Measurements from ENCODE around the gene EN2.
"Not testable (repeated sequence)": the region's sequence is repeated elsewhere in the genome, so short reads cannot be mapped to it uniquely, and the experiment has no call there.

The EN2 gene

DNA sequence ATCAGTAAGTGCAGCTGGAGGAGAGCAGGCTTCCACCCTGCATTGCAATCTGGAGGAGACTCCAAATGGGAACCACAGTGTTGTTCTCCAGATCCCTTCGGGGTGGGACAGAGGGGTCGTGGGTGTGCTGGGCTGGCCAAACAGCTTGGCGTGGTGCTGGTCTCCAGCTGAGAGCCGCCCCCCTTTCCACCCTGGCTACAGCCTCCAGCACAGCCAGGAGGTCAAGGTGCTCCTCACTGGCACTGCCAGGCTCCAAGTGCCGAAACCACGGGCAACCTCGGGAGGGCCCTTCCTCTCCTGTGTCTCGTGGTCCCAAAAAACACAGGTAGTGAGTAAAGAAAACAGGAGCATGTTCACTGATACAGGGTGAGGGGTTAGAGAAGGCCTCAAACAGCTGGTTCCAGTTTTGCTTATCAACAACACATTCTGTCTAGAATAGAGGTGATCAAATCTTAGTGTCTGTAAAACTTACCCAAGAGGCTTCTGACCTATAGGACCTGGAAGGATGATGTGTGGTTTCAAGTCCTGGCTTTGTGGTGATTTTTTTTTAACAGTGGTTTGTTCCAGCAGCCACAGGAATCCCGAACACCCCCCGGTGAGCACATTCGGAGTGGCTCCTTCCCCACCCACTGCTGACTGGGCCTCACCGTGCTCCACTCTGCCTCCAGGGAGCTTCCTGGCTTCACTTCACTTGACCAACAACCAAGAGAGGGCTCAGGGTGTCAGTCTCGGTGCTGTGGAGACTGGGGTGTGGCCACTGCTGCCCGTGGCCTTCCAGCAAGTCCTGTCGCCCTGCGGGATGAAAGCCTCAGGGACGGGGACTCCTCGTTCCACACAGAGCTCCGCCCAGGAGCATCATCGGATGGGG, 31.2 kb upstream of the EN2 start:
- no peak for DNase-seq

DNA sequence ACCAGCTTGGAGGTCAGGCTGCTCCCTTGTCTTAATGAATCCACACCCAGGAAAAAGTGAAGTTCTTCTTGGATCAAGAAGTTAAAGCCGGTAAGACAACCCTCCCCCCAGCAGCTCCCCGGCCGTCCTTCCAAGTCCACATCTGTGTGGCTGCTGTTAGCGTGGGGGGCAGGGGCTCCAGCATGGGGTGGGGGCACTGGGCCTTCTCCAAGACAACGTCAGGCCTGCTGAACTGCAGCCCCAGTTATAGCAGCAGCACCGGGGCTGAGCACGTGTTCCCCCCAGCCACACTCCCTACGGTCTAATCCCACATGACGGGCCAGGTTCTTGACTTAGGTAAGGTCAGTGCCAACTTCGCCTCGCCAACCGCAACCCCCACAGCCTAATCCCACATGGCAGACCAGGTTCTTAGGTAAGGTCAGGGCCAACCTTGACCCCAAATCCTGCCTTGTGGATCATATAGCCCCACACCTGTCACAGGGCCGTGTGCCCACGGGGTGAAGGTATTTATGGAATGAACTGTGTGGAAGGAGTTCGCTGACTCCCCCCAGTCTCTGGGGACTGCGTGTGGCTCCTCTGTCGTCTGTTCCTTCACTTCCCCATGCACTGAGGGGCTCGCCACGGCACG, 30.4 kb upstream of the EN2 start:
- no peak for DNase-seq

DNA sequence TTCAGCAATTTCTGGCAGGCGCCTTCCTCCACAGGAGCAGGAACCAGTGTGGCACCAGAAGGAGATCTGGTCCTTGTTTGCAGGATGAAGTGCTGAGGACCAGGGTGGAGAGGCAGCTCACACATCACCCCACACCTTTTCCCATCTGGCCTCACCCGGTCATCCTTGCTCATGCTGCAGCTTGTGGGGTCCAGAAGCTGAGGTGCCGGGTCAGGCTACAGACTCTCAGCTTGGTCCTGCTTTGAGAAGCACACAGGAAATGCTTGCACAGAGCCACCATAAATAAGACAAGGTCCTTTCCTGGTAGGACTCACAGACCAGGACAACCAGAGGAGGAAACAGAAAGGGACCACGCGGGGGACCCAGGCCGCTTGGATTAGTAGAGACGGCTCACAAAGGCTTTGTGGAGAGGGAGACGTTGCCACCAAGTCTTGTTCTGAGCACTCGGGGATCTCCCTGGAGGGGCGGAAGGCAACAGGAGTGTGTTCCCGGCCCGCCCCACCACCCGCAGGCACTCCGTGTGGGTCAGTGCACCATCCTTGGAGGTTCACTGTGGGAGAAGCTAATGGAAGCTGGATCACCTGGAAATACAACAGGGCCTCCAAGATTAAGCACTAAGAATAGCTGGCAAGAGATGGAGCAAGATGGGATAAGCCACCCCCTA, 29.6 kb upstream of the EN2 start:
- no peak for DNase-seq

DNA sequence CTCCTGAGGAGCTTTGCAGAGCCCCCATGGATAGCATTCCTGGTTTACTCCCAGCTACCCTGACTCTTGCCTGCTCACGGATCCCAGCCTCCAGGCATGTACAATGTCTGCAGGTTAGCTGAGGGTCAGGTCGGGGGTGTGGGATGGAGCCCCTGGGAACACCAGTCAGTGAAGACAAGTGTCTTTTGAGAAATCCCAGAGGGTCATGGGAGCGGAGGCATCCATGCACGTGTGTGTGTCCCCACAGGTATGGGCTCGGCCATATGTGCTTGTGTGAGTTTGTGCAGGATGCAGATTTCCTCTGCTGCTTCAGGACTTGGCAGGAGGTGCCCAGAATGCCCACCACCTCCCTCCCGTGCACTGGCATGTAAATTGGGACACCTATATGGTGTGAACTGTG, 28.3 kb upstream of the EN2 start:
- DNase-seq, result no peak

DNA sequence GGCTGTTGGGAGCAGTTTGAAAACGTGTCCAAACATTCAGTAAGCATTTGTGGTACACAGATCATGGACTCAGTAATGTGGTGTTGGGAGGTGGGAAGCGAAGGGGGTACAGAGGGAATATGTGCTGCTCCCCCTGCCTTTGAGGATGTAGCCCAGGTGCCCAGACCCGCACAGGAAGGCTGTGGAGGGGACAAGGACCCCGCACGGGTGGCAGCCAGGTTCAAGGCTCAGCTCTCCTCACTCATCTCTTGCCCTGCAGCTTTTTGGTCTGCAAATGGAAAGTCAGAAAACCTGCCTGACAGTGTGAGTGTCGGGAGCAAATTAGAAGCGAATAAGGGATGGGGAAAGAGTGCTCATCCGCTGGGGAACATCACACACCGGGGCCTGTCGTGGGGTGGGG, 27.3 kb upstream of the EN2 start:
- DNase-seq, result no peak

DNA sequence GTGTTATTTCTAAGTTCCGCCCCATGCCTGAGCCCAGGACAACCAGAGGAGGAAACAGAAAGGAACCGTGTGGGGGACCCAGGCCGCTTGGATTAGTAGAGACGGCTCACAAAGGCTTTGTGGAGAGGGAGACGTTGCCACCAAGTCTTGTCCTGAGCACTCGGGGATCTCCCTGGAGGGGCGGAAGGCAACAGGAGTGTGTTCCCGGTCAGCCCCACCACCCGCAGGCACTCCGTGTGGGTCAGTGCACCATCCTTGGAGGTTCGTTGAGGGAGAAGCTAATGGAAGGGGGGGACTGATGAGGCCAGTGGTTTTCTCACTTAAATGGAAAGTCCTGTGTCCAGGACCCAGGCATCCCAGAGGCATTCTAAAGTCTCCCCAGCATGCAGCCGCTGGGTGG, 26.7 kb upstream of the EN2 start:
- DNase-seq, result no peak

DNA sequence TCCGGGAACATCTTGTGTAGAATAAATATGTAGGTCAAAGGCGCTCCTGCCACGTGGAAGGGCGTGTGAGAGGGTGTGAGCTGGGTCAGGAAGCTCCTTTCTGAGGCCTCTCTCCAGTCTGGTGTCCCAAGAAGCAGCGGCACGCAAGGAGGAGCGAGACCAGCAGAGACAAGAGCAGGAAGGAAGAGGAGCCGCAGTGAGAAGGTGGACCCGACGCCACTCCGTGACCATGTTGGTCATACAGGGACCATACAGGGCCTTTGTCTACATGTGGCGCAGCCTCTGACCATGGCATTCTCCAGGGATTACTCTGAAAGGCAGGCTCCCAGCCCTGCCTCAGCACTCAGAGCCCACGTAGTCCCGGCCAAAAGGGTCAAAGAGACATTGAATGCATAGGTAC, 26.2 kb upstream of the EN2 start:
- DNase-seq, result no peak

DNA sequence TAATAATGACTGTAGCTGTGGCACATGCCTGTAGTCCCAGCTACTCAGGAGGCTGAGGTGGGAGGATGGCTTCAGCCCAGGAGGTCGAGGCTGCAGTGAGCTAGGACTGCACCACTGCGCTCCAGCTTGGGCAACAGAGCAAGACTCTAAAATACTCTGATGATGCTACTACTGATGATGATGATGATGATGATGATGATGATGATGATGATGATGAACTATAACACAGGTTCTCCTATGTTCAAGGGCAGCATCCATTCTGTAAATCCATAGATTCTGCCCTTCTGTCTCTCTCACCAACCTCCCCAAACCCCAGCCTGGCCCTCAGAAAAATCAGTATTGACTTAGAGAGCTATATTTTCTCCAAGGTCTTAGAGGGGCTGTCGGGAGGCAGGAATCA, 22.8 kb upstream of the EN2 start:
- no peak for DNase-seq

DNA sequence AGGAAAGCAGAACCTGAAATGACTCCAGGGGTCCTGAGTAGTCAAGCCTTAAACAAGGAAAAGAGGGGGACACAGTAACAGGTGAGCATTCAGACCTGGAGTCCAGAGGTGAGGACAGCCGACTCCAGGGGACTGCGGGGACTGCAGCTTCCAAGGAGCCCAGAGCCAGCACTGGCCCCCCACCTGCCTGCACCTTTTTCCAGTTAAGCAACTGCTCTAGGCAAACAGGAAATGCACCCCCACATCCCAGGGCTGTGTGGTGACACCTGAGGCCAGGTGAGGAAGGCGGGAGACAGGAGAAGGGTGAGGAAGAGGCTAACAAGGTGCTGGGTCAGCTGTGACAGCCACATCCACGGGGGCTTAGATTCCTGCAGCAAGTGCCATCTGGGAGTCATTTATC, 20.1 kb upstream of the EN2 start:
- no peak for DNase-seq

DNA sequence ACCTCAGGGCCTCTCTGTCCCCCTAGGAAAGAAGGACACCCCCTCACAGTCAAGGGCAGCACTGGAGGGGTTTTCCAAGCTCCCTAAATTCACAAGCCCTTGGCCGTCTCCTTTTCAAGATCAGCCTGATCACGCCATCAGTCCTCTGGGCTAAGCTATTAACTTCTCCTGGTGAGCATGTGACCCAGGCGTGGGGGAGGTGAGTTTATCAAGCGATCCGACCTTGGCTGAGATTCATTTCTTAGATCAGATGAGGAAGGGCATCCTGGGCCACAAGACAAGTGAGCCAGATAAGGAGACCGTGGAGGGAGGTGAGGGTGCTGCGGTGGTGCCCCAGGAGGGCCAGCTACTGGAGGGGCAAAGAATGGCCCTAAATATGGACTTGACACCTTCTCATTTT, 19.2 kb upstream of the EN2 start:
- no peak for DNase-seq

DNA sequence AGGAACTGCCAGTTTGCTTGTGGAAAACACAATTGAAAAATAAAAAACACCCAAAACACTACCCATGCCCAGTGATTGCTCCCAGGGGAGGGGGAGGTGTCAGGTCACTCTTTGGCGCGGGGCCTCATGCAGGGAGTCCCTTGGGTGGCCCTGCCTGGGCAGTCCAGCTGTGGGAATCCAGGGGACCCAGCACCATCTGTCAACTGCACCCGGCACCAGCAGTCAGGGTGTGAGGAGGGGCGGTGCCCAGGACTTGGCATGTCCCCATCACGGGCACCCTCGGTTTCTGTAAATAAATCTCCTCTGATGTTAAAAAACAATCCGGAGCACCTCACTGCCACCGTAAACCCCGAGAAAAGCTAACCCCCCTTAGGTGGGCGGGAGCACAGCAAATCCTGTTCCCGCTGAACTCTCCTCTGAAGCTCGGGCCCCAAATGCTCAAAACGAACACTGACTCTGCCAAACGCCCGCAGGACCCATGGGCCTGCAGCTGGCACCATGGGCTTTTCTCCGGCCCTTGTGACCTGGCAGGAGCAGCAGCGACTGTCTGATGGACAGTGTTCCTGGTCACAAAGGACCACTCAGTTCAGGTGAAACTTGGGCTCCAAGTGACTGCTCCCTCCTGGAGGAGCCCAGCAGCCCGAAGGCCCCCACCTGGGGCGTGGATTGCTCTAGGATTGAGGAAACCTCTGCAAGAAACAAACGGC, 18.5 kb upstream of the EN2 start:
- no peak for DNase-seq

DNA sequence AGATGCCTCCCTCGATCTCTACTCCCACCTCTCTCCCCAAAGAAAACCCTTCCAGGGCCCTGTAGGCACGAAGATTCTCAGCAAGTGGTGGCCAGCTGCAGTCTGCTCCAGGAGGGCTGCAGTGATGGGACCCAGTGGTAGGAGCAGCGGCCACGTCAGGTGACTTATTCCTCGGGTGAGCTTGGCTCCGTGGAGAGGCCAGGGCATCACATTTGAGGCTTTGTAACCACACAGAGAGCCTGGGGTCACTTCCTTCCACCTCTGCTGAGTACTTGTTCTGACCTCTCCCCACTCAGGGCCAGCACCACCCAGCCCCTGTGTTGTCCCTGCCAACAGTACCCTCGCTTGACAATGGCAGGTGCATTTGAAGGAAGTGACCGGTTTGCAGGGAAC, 17.9 kb upstream of the EN2 start:
- no peak for DNase-seq

DNA sequence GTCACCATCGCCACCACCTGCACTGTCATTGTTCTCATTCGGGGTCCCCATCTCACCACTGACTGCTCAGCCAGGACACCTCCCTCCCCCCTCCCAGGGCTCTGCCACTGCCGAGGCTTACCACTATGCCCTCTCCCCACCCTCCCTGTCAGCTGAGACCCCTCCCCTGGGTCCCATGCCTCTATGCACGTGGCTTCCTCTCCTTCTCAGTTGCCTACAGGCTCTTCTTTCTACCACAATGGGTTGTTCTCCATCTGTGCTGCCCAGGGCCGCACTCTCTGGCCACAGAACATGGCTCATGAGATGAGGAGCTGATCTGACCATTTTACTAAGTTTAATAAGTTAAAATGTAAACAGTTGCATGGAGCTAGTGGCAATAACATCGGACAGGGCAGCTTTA, 16.1 kb upstream of the EN2 start:
- no peak for DNase-seq

DNA sequence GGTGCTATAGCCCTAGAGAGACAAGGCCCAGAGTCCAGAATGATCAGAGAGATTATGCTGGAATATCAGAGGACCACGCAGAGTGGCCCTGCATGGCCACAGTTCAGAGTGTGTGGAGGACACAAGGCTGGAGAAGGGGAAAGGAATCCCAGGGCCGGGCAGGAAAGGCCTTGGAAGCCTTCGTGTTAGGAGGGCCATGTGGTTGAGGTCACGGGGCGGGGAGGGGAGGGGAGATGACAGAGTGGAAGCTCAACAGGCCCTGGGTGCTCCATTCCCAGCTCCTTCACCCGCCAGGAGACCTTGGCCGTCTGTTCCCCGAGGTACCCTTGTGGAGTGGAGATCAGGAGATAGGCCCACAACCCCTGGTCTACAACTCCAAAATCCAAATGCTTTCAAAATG, 13.2 kb upstream of the EN2 start:
- DNase-seq, result no peak

DNA sequence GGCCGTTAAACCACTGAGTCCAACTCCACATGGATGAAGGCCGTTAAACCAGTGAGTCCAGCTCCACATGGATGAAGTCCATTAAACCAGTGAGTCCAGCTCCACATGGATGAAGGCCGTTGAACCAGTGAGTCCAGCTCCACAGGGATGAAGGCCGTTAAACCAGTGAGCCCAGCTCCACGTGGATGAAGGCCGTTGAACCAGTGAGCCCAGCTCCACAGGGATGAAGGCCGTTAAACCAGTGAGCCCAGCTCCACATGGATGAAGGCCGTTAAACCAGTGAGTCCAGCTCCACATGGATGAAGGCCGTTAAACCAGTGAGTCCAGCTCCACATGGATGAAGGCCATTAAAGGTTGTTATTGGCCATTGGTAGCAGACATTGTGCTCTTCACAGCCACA, 12.3 kb upstream of the EN2 start:
- DNase-seq, result not testable (repeated sequence)

DNA sequence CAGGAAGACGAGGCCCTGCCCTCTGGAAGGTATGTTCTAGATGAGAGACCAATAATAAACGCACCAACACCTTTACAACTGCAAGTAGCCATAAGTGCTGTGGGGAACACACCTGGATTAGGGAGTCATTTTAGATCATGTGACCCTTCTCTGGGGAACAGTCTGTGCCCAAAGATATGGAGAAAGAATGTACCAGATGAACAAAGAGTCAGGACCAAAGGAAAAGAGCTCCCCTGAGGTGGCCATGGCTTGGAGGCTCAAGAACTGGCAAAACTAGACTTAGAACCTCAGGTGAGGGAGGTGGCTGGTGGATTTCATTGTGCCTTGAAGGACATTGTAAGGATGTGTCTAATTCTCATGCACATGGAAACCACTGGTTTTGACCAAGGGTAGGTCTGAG, 10.3 kb upstream of the EN2 start:
- DNase-seq, result no peak

DNA sequence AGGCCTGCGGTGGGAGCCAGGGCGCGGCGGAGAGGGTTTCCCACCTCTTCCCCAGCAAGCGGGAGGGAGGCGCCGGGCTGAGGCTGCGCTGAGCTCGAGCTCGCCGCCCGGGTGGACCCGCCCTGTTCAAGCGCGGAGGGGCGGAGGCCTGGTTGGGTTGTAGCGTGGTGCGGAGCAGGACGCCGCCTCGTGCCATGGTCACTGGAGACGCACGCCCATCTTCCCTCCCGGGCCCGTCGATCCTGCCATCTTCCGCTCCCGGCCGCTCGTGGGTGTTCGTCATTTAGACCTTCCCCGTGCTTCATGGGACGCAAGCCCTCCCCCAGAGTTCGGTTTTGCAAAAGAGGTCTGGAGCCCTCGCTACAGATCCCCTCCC, 9.3 kb upstream of the EN2 start:
- DNase-seq, result peak; percentile 68

DNA sequence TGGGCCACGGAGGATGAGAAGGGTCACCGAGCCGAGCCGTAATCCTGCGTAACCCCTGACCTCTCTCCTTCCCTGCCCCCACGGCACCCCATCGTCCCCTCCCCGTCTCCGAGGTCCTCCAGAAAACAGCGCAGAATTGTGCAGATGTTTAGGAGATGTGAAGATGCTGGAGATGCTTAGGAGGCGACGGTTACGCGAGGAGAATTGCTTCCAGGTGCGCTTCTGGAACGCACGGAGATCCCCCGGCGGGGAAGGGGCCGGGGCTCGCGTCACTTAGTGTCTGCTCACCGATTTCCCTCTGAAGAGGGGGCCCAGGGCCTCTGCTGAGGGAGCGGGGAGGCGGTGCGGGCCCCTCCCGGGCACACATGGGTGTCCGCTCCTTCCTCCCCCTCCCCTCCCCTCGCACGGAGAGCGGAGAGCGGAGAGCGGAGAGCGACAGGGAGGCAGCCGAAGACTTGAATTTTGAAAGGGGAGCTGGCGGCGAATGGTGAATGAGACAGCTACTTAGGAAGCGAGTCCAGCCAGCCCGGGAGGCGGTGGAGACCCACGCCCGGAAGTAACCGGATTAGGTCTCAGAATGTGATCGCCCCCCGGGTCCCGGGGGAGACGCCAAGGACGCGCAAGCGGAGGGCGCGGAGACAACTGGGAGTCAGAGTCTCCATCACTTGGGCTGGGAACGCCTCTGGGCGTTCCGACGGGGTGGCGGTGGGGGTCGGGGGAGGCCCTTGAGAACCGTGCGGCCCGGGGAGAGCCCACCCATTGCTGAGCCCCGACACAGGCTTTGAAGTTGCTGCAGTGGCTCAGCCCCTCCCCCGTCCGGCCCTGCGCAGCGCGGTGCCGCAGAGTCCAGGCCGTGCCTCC, 8.7 kb upstream of the EN2 start:
- peak; percentile 40 for DNase-seq

DNA sequence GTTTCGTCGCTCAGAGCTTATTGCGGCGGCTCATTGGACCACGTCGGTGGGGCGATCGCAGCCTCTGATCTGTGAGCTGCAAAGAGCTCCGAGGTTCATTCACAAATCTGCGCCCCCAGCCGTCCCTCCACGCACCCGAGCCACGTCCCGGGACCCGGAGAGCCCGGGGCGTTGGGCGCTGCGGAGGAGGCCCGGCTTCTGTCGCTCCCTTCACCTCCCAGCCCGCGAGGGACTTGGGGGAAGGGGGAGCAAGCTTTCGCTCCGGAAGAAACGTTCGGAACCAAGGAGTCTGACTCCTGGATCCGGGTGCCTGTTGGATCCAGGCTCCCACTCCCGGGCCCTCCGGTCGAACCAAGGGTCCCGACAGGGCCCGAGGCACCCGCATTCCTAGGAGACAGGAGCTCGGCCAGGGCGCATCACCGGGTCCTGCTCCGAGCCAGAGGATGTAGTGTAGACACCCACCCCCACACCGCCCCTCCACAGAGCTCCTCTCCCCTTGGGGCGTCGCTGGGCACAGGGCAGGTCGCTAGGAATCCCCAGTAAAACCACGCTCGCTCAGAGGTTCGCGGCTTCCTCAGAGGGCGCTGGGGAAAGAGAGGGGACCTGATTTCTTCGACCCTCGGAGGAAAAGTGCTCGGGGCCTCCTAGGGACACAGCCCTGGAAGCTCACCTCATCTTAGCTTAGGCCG, 7.9 kb upstream of the EN2 start:
- no peak for DNase-seq

DNA sequence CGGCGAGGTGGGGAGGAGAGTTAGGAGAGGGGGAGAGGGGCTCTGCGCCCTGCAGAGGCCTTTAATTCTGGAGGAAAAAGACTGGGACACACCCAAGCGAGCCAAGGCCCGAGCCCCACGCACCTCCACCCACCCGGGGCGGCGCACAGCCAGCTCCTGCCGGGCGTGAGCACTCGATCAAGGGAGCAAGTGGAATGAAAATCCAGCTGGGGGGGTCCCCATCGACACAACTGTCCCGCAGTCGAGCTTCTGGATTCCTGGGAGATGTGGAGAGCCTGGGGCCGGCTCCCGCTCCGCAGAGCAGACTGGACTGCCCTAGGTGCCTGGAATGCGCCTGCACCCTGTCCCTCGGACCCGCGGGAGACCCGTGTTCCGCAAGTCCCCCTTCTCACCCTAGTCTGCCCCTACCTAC, 7.4 kb upstream of the EN2 start:
- no peak for DNase-seq

DNA sequence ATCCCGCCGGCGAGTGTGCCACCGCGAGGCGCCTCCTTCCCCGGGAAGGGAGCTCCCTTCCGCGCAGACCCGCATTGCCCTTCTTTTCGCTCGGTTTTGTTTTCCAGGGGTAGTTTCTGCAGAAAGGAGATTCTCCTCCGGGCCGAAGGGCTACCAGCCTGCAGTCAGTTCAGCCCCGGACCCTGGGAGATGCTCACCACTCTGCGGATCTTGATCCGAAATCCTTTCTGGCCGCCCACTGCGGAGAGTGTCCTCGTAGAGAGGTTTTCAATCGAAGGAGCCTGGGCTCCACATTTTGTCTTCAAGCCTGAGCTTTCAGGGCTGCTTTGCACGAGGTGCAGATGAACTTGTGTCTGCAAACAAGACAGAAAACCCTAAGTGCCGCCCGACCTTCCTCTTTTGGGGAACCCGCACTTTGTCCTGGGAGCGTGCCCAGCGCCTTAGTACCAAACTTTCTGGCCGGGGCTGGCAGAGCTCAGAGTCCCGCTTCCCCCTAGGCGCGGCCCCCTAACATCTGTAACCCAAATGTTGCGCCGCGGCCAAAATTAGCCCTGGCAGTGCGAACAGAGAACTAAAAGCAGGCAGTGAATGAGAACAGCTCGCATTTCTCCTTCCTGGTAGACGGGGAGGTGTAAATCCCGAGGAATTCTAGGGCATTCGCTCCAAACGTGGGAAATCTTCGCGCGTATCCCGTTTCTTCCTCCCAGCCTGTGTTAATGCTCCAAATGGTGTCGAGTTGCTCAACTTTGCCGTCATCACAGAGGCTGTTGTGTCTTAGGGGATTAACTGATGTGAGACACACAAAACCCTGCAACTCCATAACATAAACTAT, 6.7 kb upstream of the EN2 start:
- no peak for DNase-seq
